ENCODE measurements around the gene MZT2A.
"Not testable (repeated sequence)": the region's sequence is repeated elsewhere in the genome, so short reads cannot be mapped to it uniquely, and the experiment has no call there.

The MZT2A gene

DNA sequence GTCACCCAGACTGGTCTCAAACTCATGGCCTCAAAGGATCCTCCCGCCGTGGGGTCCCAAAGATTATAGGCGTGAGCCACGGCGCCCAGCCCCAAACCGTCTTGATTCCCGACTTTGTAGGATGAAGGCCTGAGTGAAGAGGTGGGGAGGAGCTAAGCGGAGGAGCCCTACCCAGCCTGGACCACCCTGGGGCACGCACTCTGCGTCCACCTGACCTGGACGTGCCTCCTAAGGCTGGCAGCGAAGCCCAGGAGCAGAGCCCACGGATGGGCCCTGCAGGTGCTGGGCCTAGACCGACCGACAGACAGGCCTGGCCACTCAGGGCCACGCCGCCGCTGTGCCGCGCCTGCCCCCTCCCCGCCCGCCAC is 744 bp downstream of the MZT2A start:
- DNase-seq (ENCODE audit: low read depth): not testable (repeated sequence)

- not testable (repeated sequence) for DNase-seq (ENCODE audit: low read depth)
Observed at GRCh38 chr2:131490616-131491468, 1.4 kb downstream of the MZT2A start.

DNA sequence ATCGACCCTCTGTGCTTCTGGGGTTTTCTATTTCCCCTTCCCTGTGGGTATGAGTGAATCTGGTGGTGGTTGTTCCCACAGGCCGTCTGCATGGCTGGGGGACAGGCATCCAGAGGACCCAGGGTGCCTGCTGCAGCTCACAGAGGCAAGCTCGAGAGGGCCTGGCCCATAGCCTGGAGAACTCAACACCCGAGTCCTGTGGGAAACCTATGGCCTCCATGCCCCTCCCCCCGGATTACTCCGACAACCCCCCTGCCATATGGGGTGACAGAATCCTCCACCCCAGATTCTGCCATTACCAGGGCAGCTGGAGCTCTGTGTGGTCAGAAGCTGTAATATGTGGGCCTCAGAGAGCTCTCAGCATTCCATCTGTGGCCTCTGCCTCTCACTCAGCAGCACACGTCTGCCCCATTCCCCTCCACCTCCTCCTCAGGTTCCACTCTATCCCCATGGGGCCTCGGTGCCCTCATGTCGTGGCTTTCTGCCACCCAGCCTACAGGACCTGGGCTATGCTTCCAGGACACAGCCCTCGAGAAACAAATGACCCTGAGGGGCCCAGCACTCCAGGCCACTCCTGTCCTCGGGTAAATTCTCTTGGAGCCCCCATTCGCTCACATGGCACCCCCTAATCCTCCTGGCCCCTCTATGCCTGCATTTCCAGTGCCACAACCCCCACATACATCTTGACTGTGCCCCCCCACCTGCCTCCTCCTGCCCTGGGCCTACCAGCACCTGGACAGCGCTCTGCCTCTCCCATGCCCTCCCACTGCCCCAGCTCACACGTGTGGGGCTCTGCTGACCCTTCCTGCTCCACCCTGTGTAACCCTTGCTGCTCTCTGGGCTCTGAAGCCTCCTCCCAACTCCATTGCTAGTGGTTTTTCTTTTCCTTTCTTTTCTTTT is 3.6 kb downstream of the MZT2A start:
- no peak for DNase-seq (ENCODE audit: low read depth)

DNA sequence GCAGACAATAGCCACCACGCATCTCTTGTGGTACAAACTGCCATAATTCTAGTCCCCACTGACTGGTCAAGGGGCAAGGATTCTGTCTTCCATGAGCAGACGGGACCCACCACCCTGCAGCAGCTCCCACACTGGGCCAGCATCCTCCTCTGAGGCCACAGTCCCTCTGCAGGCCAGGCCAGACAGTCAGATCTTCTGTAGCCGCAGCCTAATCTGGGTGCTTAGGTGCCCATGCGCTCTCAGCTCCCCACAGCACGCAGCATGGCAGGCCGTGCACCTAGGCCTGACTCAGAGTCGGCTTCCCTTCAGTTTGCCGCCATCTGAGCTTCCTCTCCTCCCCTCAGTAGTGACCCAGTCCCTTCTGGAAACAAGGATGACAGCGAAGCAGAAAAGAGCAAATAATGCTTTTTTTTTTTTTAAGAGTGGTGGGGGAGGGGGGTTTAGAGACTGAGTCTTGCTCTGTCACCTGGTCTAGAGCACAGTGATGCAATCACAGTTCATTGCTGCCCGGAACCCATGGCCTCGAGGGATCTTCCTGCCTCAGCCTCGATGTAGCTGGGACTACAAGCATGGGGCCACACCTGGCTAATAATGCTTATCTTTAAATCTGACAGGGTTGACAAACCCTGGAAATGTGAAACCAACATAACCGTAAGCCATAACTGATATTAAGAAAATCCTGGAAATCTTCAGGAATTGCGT is 5.8 kb downstream of the MZT2A start:
- DNase-seq (ENCODE audit: low read depth): not testable (repeated sequence)

DNA sequence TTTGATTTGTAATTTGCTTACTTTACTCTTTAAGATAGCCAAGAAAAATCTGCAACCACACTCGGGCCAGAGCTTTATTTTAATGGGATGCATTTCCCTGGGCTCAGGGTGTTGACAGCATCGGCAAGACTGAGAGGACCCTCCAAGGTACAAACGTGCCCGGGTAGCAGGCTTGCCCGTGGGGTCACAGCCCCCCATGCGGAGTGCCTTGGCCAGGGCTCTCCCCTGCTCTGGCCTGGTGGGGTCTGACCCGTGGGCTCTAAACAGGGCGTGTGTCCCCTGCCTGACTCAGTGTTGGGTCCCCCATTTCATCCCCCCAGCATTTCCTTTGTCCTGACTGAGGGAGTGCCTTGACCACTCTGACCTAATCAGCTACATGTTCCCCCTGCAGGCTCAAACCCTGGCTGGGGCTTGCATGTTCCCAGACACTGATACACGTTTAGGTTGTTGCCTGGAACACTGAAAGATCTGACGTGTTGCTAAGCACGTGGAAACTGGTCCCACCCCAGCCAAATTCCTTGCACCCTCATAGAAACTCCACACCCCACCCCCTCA is 7.2 kb downstream of the MZT2A start:
- not testable (repeated sequence) for DNase-seq (ENCODE audit: low read depth)

- DNase-seq (ENCODE audit: low read depth): not testable (repeated sequence)
Observed at GRCh38 chr2:131483981-131484820, 8.0 kb downstream of the MZT2A start.

- DNase-seq (ENCODE audit: low read depth): not testable (repeated sequence)
Observed at GRCh38 chr2:131482506-131483155, 9.6 kb downstream of the MZT2A start.

DNA sequence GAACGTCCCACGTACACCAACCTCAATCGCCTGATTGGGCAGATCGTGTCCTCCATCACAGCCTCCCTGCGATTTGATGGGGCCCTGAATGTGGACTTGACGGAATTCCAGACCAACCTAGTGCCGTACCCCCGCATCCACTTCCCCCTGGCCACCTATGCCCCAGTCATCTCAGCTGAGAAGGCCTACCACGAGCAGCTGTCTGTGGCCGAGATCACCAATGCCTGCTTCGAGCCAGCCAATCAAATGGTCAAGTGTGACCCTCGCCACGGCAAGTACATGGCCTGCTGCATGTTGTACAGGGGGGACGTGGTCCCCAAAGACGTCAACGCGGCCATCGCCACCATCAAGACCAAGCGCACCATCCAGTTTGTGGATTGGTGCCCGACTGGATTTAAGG is 11.8 kb downstream of the MZT2A start:
- not testable (repeated sequence) for DNase-seq (ENCODE audit: low read depth)

GRCh38 chr2:131478850-131479461 is 13.2 kb downstream of the MZT2A start:
- DNase-seq (ENCODE audit: low read depth): not testable (repeated sequence)

GRCh38 chr2:131478074-131478849 is 13.9 kb downstream of the MZT2A start:
- DNase-seq (ENCODE audit: low read depth): not testable (repeated sequence)

DNA sequence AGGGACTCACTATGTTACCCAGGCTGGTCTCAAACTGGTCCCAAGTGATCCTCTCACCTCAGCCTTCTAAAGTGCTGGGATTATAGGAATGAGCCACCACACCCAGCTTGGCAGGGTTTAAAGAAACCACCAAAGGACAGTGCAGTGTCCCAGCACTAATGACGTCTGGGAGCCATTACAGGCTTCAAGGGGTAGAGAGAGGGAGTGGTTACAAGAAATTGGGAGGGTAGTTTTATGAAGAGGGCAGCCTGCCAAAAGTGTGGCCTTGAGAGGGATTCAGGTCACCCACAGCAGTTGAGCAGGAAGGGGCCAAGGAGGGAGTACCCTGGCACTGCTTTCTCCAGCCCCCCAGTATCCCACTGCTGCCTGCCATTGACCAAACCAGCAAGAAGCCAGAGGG is 15.0 kb downstream of the MZT2A start:
- DNase-seq (ENCODE audit: low read depth): not testable (repeated sequence)

- not testable (repeated sequence) for DNase-seq (ENCODE audit: low read depth)
Observed at GRCh38 chr2:131476363-131476762, 15.8 kb downstream of the MZT2A start.

DNA sequence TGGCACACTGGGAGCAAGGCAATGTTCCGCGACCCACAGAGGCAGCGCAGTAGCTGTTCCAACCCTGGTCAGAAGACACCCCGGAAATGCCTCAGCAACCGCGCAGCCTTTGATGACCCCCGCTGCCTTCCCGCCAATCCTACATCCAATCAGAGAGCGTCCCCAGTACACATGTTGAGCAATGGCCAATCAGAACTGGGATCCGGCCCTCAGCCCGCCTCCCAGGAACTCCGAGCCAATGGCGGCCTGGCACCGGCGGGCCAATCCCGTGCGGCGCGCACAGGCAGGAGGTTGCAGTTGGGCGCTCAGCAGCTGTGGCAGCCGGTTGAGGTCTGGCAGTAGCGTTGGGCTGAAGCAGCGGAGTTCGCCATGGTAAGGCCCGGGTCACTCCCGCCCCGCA is 16.4 kb downstream of the MZT2A start, which contains the start of gene TUBA3D:
TSS of gene TUBA3D (plus strand) at position 289 of the 400 bp plus-strand sequence. CDS start at position 370, 81 bp downstream.
- no peak for DNase-seq (ENCODE audit: low read depth)

- not testable (repeated sequence) for DNase-seq (ENCODE audit: low read depth)
Observed at GRCh38 chr2:131473266-131473665, 18.9 kb downstream of the MZT2A start.

DNA sequence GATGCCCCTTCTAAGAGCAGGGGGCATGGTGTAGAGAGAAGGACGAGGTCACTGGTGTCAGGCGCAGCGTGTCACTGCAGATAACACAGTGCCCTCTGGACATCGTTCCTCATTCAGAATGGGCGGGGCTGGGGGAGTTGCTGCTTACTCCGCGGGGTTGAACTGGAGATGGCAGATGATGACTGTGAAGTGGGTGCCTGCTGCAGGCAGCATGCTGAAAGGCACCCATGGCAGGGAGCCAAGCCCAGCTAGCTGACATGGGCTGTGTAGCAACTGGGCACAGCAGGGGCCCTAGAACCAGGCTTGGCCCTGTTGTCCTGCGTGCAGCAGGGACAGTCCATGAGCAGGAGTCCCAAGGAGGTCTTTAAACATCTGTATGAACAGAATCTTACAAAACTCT is 20.6 kb downstream of the MZT2A start:
- not testable (repeated sequence) for DNase-seq (ENCODE audit: low read depth)

DNA sequence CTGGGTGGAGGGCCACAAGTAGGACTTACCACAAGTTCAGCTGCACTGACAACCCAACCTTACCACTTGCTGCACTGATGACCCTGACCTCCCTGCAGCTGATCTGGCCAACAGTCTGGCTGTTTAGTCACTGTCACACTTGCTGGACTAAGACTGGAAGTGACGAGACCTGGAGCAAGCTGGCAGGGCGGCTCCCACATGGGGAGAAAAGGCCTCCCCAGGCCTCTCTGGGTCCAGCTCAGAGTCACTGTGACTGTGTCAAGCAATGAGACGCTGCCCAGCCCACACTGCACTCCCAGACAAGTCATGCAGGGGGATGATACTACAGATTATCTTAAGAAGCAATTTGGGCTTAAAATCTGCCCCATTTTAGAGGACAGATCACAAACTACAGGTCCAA is 21.3 kb downstream of the MZT2A start:
- not testable (repeated sequence) for DNase-seq (ENCODE audit: low read depth)

DNA sequence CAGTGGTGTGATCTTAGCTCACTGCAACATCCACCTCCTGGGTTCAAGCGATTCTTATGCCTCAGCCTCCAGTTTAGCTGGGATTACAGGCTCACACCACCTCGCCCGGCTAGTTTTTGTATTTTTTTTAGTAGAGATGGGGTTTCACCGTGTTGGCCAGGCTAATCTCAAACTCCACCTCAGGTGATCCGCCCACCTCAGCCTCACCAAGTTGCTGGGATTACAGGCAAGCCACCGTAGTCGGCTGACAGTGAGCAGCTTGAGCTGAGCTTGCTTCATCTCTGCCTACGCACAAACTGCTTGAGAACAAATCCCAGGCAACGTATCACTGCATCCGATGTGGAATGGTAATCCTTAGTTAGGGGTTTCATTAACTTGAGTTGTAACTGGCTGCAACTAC is 24.5 kb downstream of the MZT2A start:
- DNase-seq (ENCODE audit: low read depth): peak; percentile 9

DNA sequence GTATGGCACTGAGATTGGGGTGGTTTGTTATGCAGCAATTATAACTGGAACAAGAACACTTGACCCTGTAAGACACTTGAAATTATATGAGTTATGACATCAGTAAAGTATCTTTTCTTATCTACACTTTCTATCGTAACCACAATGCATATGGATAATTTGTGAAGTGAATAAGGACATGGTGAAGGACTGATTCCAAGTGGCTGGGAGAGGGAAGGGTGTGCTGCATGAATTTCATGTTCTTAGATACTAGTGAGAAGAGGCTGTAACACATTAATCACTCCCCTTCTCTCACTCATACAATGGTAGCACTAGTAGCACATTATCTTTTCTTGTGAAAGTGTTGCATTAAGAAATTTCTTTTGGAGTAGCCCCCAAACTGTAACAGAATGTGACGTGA is 37.3 kb downstream of the MZT2A start:
- not testable (repeated sequence) for DNase-seq (ENCODE audit: low read depth)
